ENCODE data around the gene LRIG1.

The LRIG1 gene

GRCh38 chr3:66500576-66501482 is at the start of gene LRIG1:
TSS of gene LRIG1 (minus strand) at chr3:66501022. CDS start at chr3:66500407, 615 bp downstream.
- no peak for TF ChIP-seq TEAD4 (IDR thresholded peaks at IDR 0.05)
- peak; percentile 79 for TF ChIP-seq MAX (IDR thresholded peaks at IDR 0.05)
- no peak for TF ChIP-seq NFIC (IDR thresholded peaks at IDR 0.05)
- TF ChIP-seq YY1 (IDR thresholded peaks at IDR 0.05; ENCODE audit: low read depth): no peak
- no peak for TF ChIP-seq ZBTB7A (IDR thresholded peaks at IDR 0.05; ENCODE audit: low read depth)
- peak; percentile 55; the same call in 1 of the 2 replicates for TF ChIP-seq TAF1 (IDR thresholded peaks at IDR 0.05; ENCODE audit: low read depth)
- TF ChIP-seq FOXM1 (IDR thresholded peaks at IDR 0.05; ENCODE audit: borderline replicate concordance, low read depth): no peak
- no peak for TF ChIP-seq EGR1 (IDR thresholded peaks at IDR 0.05)
- TF ChIP-seq TCF12 (IDR thresholded peaks at IDR 0.05; ENCODE audit: low read depth): no peak

- TF ChIP-seq EP300 (IDR thresholded peaks at IDR 0.05; ENCODE audit: borderline replicate concordance): no peak
Observed at GRCh38 chr3:66544619-66545429, 44.0 kb upstream of the LRIG1 start.

- TF ChIP-seq YY1 (IDR thresholded peaks at IDR 0.05; ENCODE audit: low read depth): no peak
- no peak for TF ChIP-seq RAD21 (IDR thresholded peaks at IDR 0.05; ENCODE audit: low read depth)
- TF ChIP-seq NFIC (IDR thresholded peaks at IDR 0.05): no peak
- TF ChIP-seq TCF12 (IDR thresholded peaks at IDR 0.05; ENCODE audit: low read depth): no peak
- no peak for TF ChIP-seq TAF1 (IDR thresholded peaks at IDR 0.05; ENCODE audit: low read depth)
- TF ChIP-seq MAX (IDR thresholded peaks at IDR 0.05): no peak
Observed at GRCh38 chr3:66542153-66542552, 41.3 kb upstream of the LRIG1 start.

GRCh38 chr3:66539466-66539989 is 38.7 kb upstream of the LRIG1 start:
- TF ChIP-seq CEBPB (IDR thresholded peaks at IDR 0.05) (no peak), MAX (IDR thresholded peaks at IDR 0.05) (no peak), CREB1 (IDR thresholded peaks at IDR 0.05; ENCODE audit: low read depth) (no peak), TCF12 (IDR thresholded peaks at IDR 0.05; ENCODE audit: low read depth) (no peak), FOXM1 (IDR thresholded peaks at IDR 0.05; ENCODE audit: borderline replicate concordance, low read depth) (no peak), YY1 (IDR thresholded peaks at IDR 0.05; ENCODE audit: low read depth) (no peak), USF1 (IDR thresholded peaks at IDR 0.05) (no peak), REST (IDR thresholded peaks at IDR 0.05; ENCODE audit: low read depth) (no peak), EGR1 (IDR thresholded peaks at IDR 0.05) (no peak), TEAD4 (IDR thresholded peaks at IDR 0.05) (no peak), NFIC (IDR thresholded peaks at IDR 0.05) (no peak), TAF1 (IDR thresholded peaks at IDR 0.05; ENCODE audit: low read depth) (no peak), EP300 (IDR thresholded peaks at IDR 0.05; ENCODE audit: borderline replicate concordance) (no peak), RAD21 (IDR thresholded peaks at IDR 0.05; ENCODE audit: low read depth) (no peak), ZBTB7A (IDR thresholded peaks at IDR 0.05; ENCODE audit: low read depth) (no peak)

- no peak for TF ChIP-seq EP300 (IDR thresholded peaks at IDR 0.05; ENCODE audit: borderline replicate concordance)
- no peak for TF ChIP-seq CEBPB (IDR thresholded peaks at IDR 0.05)
- no peak for TF ChIP-seq REST (IDR thresholded peaks at IDR 0.05; ENCODE audit: low read depth)
- TF ChIP-seq TEAD4 (IDR thresholded peaks at IDR 0.05): no peak
Observed at GRCh38 chr3:66538390-66538789, 37.6 kb upstream of the LRIG1 start.

GRCh38 chr3:66537735-66538134 is 36.9 kb upstream of the LRIG1 start:
- TF ChIP-seq MAX (IDR thresholded peaks at IDR 0.05): no peak
- no peak for TF ChIP-seq TEAD4 (IDR thresholded peaks at IDR 0.05)
- no peak for TF ChIP-seq EP300 (IDR thresholded peaks at IDR 0.05; ENCODE audit: borderline replicate concordance)
- no peak for TF ChIP-seq CREB1 (IDR thresholded peaks at IDR 0.05; ENCODE audit: low read depth)
- TF ChIP-seq YY1 (IDR thresholded peaks at IDR 0.05; ENCODE audit: low read depth): no peak
- TF ChIP-seq EGR1 (IDR thresholded peaks at IDR 0.05): no peak
- no peak for TF ChIP-seq TAF1 (IDR thresholded peaks at IDR 0.05; ENCODE audit: low read depth)
- no peak for TF ChIP-seq CEBPB (IDR thresholded peaks at IDR 0.05)
- no peak for TF ChIP-seq USF1 (IDR thresholded peaks at IDR 0.05)
- TF ChIP-seq RAD21 (IDR thresholded peaks at IDR 0.05; ENCODE audit: low read depth): no peak
- no peak for TF ChIP-seq REST (IDR thresholded peaks at IDR 0.05; ENCODE audit: low read depth)
- no peak for TF ChIP-seq FOXM1 (IDR thresholded peaks at IDR 0.05; ENCODE audit: borderline replicate concordance, low read depth)
- TF ChIP-seq ZBTB7A (IDR thresholded peaks at IDR 0.05; ENCODE audit: low read depth): no peak
- TF ChIP-seq NFIC (IDR thresholded peaks at IDR 0.05): no peak
- no peak for TF ChIP-seq TCF12 (IDR thresholded peaks at IDR 0.05; ENCODE audit: low read depth)

Data from Ishikawa (cell line).